T47D (cell line): ENCODE measurements around the gene ZNF688.
A peak's percentile ranks its signal among the peaks of the same experiment; 100 is the strongest.

Source experiments
- DNase-seq, 2 experiments: peaks; one replicate each; pipeline versions ENCODE4 v3.0.0 to v3.0.0-alpha.2; 2011 to 2012; ENCODE audit warnings: low read depth in 1 of 2, low spot score in 1 of 2
- JUND ChIP-seq: IDR thresholded peaks from 2 replicates; pipeline ENCODE4 v1.6.1; 2012; ENCODE audit warnings: low read depth
- in situ Hi-C: cut with HindIII; loops from 2 replicates; pipeline ENCODE4 v1.10.0; 2016; ENCODE audit warnings: low sequenced_read_pairs, low pct_unique_long_range_greater_than_20kb

The ZNF688 gene

DNA sequence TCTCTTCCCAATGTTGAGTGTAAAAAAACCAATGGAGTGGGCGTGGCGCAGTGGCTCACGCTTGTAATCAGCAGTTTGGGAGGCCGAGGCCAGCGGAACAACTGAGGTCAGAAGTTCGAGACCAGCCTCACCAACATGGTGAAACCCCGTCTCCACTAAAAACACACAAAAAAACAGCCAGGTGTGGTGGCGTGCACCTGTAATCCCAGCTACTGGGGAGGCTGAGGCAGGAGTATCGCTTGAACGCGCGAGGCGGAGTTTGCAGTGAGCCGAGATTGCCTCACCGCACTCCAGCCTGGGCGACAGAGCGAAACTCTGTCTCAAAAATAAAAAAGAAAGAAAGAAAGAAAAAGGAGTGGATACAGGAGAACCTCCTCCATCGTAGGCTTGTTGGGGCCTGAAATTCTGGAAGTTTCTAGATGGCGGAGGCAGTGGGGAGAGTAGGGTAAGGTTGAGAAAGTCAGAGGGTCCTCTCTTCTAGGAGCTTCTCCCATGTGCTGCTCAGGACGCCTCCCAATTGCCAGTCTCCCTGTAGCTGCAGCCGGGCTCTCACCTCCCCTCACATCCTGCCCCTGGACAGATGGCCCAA lies 12.6 kb downstream of the ZNF688 start:
- in situ Hi-C loops, result no loop called here
- no peak for DNase-seq
- TF ChIP-seq JUND, result no peak

DNA sequence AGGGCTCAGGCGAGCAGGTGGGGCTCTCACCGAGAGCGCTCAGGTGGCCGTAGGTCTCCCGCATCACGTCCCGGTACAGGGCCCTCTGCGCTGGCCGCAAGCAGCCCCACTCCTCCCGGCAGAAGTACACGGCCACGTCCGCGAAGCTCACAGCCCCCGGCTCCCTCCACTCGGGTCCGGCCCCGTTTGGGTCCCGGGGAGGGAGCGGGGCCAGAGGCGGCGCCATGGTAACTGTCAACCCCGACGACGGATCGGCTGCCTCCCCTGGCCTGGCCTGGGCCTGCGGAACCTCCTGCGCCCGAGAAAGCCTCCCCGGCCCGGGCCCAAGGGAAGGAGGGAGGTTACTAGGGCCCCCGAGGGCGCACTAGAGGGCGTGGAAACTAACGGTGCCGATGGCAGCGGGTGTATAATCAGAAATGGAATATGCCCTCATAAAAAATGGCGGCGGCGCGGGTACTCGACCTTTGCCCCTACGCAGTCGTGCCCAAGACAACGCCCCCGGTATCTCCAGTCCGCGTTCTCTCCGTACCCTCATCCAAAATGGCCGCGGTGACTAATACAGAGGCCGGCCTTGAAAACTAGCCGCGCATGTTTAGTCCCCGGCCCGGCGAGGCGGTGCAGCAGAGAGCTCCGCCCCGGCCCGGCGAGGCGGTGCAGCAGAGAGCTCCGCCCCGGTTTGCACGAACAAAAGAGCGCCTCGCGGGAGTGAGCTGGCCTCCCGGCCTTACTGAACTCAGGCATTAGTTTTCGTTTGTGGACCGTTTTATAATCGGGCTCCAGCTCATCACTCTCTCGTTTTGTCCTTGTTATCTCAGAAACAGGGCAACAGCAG lies 13.3 kb downstream of the ZNF688 start, which contains the start of gene ZNF764:
ZNF764 (minus strand) TSS at position 418 of the 832 bp plus-strand sequence; CDS start at position 226, 192 bp downstream.
- in situ Hi-C loops, result no loop called here
- DNase-seq, result peak; percentile 96 to 99

DNA sequence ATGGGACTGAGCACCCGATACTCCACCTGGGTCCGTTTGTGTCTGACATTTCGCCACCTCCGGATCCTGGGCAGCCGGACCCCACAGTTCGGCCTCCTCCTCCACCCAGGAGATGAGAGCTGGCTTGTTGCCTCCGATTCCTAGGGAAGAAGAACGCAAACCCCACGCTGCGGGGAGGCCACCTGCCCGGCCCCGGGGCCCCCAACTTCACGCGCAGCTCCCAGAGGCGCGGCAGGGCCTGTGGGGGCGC lies 13.9 kb downstream of the ZNF688 start:
- DNase-seq, result no peak
- in situ Hi-C loops, result no loop called here
- TF ChIP-seq JUND, result no peak

More for the DNA sequence above, 13.3 kb downstream of the ZNF688 start, which contains the start of gene ZNF764:
- no peak for TF ChIP-seq JUND

DNA sequence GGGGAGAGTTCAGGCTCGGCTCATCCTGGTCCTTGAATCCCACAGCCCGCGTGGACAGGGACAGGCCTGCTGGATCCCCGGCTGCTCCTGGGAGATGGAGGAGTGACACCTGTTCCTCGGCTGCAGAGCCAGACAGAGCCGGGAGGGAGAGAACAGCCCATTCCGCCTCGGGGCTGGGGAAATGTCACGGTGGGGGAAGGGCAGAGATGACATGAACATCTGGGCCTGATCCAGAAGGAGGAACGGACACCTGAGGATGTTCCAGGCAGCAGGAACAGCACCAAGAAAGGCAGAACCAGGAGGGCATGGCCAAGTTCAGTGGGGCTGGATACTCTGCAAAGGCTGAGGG lies 15.4 kb downstream of the ZNF688 start:
- TF ChIP-seq JUND, result no peak
- peak in 1 of 2 experiments; percentile 55 for DNase-seq
- in situ Hi-C loops, result no loop called here

DNA sequence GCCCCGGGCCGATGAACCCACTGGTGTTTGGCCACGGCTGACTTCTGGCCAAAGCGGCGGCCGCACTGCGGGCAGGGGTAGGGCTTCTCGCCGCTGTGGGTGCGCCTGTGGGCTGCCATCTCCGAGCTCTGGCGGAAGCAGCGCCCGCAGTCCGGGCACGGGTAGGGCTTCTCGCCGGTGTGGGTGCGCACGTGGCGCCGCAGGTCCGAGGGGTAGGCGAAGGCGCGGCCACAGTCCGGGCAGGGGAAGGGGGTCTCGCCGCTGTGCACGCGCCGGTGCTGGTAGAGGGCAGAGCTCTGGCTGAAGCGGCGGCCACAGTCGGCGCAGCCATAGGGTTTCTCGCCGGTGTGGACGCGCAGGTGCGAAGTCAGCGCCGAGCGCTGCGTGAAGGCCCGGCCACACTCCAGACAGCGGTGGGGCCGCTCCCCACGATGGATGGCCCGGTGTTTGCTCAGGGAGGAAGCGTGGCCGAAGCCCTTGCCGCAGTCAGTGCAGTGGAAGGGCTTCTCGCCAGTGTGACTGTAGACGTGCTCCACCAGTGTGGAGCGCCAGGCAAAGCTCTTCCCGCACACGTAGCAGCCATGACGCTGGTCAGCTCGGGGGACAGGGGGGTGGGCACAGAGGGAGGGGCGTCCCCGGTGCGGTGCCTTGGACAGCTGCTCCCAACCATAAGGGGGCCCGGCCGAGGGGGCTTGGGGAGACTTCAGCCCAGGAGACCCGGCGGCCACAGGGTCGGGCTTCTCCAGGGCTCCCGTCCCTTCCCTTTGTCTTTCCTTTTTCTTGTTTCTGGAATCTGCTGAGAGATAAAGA lies 16.0 kb downstream of the ZNF688 start:
- DNase-seq, result no peak
- in situ Hi-C loops, result no loop called here
- TF ChIP-seq JUND, result no peak

DNA sequence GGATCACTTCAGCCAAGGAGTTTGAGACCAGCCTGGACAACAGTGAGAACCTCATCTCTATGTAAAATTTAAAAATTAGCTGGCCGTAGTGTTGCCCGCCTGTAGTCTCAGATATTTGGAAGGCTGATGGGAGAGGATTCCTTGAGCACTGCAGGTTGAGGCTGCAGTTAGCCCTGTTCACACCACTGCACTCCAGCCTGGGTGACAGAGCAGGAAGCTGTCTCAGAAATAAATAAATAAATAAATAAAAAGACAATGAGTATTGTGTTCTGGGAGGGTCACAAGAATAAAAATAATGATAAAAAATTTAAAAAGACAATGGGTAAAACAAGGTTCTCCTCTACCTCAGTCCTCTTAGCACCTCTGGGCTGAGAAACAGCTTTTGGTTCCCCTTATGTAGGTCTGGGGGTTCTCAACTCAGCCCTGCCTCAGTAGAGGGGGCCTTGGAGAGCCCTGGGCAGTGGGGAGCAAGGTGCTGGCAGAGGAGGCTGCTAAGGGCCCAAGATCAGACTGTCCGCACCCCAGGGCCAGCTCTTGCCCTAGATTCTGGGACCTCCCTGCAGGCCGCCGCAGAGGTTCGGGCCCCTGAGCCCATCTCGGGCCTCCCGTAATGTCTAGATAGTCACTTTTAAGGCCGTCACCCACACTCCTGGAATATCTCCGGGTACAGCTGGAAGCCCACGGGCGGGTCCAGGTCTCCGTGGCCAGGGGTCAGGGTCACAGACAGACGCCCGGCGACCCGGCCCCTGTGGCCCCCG lies 16.8 kb downstream of the ZNF688 start:
- no peak for TF ChIP-seq JUND
- no peak for DNase-seq
- in situ Hi-C loops, result no loop called here

DNA sequence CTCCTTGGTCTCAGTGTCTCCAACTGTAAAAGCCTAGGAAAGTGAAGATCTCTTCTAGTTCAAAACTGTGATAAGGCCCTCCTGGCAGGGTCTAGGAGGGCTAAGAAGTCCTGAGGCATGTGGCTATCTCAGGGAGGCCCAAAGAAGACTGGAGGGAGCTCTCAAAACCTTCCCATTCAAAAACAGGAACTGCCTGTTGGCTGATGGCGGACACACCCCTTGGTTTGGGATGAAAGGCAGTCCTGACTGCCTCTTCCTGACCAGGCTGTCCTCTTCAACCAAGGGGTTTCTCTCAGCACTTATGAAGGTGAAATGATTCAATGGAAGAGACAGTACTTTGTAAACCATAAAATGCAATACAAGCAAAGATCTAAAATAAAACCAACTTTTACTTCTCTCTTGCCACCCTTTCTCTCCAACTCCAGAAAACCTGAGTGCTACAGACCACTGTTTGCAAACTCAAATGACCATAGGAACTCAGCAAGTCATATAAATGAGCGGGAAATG lies 18.1 kb downstream of the ZNF688 start:
- no peak for TF ChIP-seq JUND
- in situ Hi-C loops, result no loop called here
- DNase-seq, result no peak

DNA sequence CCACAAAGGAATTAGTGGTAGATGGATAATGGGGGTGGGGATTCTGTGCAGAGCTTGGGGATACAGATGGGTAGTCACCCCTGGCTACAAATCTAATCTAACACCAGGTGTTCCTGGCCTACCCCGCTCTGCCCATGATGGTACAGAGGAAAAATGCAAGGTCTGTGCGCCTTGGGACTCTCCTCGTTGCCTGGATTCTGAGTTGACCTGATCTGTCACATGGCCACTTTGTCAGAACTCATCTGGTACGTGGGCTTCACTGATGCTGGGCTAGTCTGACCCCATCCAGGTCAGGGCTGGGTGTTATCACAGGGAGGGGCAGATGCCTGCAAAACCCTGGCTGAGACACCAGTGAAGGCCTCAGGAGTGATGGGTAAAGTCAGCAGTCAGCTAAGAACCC lies 18.6 kb downstream of the ZNF688 start:
- in situ Hi-C loops, result no loop called here
- TF ChIP-seq JUND, result no peak
- no peak for DNase-seq

DNA sequence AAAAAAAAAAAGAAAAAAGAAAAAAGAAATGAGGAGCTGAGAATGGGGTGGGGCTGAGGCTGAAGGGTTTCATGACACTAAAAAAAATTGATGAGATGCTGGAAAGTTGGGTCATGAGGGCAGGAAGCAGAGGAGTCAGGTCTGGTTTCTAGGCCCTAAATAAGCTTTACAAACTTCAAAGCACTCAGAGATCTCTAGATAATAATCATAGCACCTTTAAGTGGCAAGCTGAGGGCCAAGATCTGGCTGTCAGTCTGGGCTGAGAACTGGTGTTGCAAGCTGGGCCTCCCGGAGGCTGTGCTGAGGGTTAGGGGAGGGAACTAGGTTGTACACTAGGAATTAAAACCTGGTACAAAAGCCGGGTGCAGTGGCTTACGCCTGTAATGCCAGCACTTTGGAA lies 19.7 kb downstream of the ZNF688 start:
- in situ Hi-C loops, result no loop called here
- peak in 1 of 2 experiments; percentile 61 for DNase-seq

DNA sequence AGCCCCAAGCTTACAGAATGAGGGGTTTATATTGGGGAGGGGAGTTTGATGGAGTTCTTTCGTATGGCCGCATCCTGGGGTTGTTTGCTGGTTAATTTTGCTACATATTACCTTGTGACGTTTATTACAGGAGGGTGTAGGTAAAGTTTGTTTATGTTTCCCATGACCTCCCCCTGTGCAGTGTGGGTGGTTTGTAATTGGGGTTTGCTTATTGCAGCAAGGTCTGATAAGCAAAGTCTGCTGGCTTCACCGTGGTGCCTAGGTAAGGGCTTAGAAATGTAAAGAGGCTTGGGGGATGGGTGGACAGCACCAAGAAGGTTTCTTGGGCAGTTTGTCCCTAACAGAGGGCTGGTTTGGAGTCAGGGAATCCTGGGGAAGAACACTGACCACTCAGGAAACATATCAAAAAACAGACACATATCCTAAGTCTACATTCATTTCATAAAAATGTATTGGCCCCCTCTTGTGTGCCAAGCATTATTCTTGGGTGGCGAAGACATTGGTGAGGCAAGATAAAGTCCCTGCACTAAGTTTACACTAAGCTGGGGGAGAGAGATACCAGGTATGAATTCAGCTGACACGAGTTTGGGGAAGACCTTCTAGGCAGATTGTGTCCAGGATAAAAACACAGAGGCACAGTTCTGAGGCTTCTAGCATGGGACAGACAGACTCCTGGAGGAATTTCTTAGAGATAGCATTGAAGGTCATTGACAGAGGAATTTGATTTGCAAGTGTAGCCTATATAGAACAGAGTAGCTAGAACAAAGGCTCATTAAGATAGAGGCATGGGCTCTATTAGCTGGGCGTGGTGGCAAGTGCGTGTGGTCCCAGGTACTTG lies 22.9 kb downstream of the ZNF688 start:
- DNase-seq, result no peak
- no peak for TF ChIP-seq JUND
- in situ Hi-C loops, result no loop called here

More for the DNA sequence above, 19.7 kb downstream of the ZNF688 start:
- TF ChIP-seq JUND, result no peak

DNA sequence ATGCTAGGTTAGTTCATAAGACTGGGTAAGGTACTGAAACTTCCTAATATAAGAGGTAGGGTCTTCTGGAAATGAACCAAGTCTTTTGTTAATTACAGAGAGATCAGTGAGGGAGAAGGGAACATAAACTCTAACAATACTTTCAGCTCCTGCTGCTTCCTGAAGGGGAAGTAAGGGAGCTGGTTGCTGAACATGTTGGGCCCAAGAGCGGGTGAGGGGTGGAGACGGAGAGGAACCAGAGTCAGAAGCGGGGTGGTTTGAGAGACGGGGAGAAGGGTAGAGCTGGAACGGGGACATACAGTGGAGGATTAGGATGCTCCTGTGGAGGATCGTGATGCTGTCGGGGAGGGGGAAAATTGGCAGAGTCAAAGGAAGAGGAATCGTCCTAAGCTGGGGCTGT lies 25.4 kb downstream of the ZNF688 start:
- no peak for DNase-seq
- in situ Hi-C loops, result no loop called here
- TF ChIP-seq JUND, result no peak
